CD4-positive, CD25-positive, alpha-beta regulatory T cell (primary cell): ENCODE data around the gene LIN7A. TPM values are rescaled to one million over a fixed set of nuclear protein-coding genes. Genes with fewer than 3 reads are reported as not detected.

Source experiments
- ATAC-seq, 2 donors: fragments of 150-1000 bp; cut with Tn5 transposase; one replicate each; pipeline ENCODE4 v1.10.0; 2021; ENCODE audit warnings: low read depth in 2 of 2, moderate number of reproducible peaks in 2 of 2, moderate library complexity in 1 of 2
- DNase-seq, 3 donors: peaks; one replicate each; pipeline versions ENCODE4 v3.0.0 to v3.0.0-alpha.2; 2012 to 2022; ENCODE audit warnings: mixed read lengths in 1 of 3
- H3K27ac ChIP-seq: one replicate; pipeline ENCODE4 v1.7.0; 2013; ENCODE audit warnings: mild to moderate bottlenecking, low read length; ENCODE audit not compliant: insufficient read depth, poor library complexity, severe bottlenecking
- H3K27me3 ChIP-seq: one replicate; pipeline ENCODE4 v1.7.0; 2013; ENCODE audit warnings: low read length; ENCODE audit not compliant: control insufficient read depth, insufficient read depth
- H3K36me3 ChIP-seq: one replicate; pipeline ENCODE4 v1.7.0; 2013; ENCODE audit warnings: mild to moderate bottlenecking, low read length, moderate library complexity; ENCODE audit not compliant: control insufficient read depth, insufficient read depth
- H3K4me1 ChIP-seq: 2 replicates; pipeline ENCODE4 v1.7.0; 2013; ENCODE audit warnings: mild to moderate bottlenecking, low read length; ENCODE audit not compliant: insufficient read depth, control insufficient read depth, poor library complexity, severe bottlenecking
- H3K4me3 ChIP-seq: one replicate; pipeline ENCODE4 v1.7.0; 2013; ENCODE audit warnings: low read depth, mild to moderate bottlenecking, low read length, moderate library complexity
- H3K9me3 ChIP-seq, 2 experiments: 1 replicate in 1 of 2; 2 replicates in 1 of 2; pipeline ENCODE4 v1.7.0; 2013; ENCODE audit warnings: low read length in 2 of 2, mild to moderate bottlenecking in 1 of 2, moderate library complexity in 1 of 2; ENCODE audit not compliant: control insufficient read depth in 2 of 2
- H3K27ac Mint-ChIP-seq, 3 donors: one replicate each; pipeline ENCODE4 v1.8.0; 2020 to 2022; ENCODE audit warnings: mild to moderate bottlenecking in 3 of 3, mixed read lengths in 3 of 3, moderate library complexity in 2 of 3
- H3K27me3 Mint-ChIP-seq: one replicate; pipeline ENCODE4 v1.8.0; 2022; ENCODE audit warnings: mild to moderate bottlenecking, mixed read lengths
- H3K36me3 Mint-ChIP-seq: one replicate; pipeline ENCODE4 v1.8.0; 2020; ENCODE audit warnings: mixed read lengths
- H3K4me1 Mint-ChIP-seq, 4 donors: one replicate each; pipeline ENCODE4 v1.8.0; 2020 to 2022; ENCODE audit warnings: mixed read lengths in 4 of 4, mild to moderate bottlenecking in 1 of 4
- H3K4me3 Mint-ChIP-seq, 4 donors: one replicate each; pipeline ENCODE4 v1.8.0; 2020 to 2022; ENCODE audit warnings: mild to moderate bottlenecking in 4 of 4, mixed read lengths in 4 of 4, moderate library complexity in 3 of 4
- H3K9me3 Mint-ChIP-seq, 7 donors: one replicate each; pipeline ENCODE4 v1.8.0; 2020 to 2022; ENCODE audit warnings: mixed read lengths in 7 of 7, mild to moderate bottlenecking in 3 of 7, moderate library complexity in 2 of 7
- polyA plus RNA-seq, 4 donors: library from polyadenylated mRNA; unstranded; fragments of 300-500 nt; fragmentation: Illumina TruSeq; gene quantifications; one replicate each; pipeline ENCODE4 v1.2.3, GENCODE V29; 2021
- total RNA-seq: library from RNA; stranded (reverse); gene quantifications from one replicate; pipeline ENCODE4 v1.2.3, GENCODE V29; 2022

LIN7A gene
- total RNA-seq (0.25 TPM), polyA plus RNA-seq (under 1 TPM; 0.05 to 0.80 (median 0.35) TPM)

GRCh38 chr12:80937391-80938238, at the start of gene LIN7A:
LIN7A (minus strand) TSS chr12:80937934; CDS start chr12:80937722, 212 bp downstream.
- ATAC-seq, result no peak
- Histone ChIP-seq H3K27me3 (peaks cover 9% of the 10 kb centered on the region), H3K4me1 (no peaks in the 10 kb centered on the region), H3K27ac (no peak within 1 kb of the TSS), H3K4me3 (no peak within 1 kb of the TSS), H3K9me3 (no peaks in the 10 kb centered on the region), H3K36me3 (no peaks in the 10 kb centered on the region)
- H3K4me1 Mint-ChIP-seq, result peaks cover 0 to 2% (median 0%) of the 10 kb centered on the region in 4 donors
- H3K27me3 Mint-ChIP-seq, result peaks cover 16% of the 10 kb centered on the region
- peak within 1 kb of the TSS in 1 of 3 donors; percentile 90 for H3K27ac Mint-ChIP-seq
- DNase-seq, result no peak
- no peaks in the 10 kb centered on the region for H3K36me3 Mint-ChIP-seq
- peaks cover 0 to 4% (median 2%) of the 10 kb centered on the region in 7 donors for H3K9me3 Mint-ChIP-seq
- no peak within 1 kb of the TSS for H3K4me3 Mint-ChIP-seq

GRCh38 chr12:80986224-80986623, 48.5 kb upstream of the LIN7A start:
- Mint-ChIP-seq H3K4me1 (no peaks in the 10 kb centered on the region), H3K36me3 (no peaks in the 10 kb centered on the region), H3K27ac (no peak overlapping the region), H3K9me3 (peaks cover 3 to 22% (median 6%) of the 10 kb centered on the region in 7 donors), H3K4me3 (no peak overlapping the region), H3K27me3 (no peaks in the 10 kb centered on the region)
- Histone ChIP-seq H3K4me3 (no peak overlapping the region), H3K27ac (no peak overlapping the region), H3K27me3 (no peaks in the 10 kb centered on the region), H3K4me1 (no peaks in the 10 kb centered on the region), H3K36me3 (no peaks in the 10 kb centered on the region), H3K9me3 (peaks cover 0 to 2% of the 10 kb centered on the region in 2 experiments)
- ATAC-seq, result no peak
- DNase-seq, result no peak

GRCh38 chr12:80979816-80980215, 42.1 kb upstream of the LIN7A start:
- H3K9me3 Mint-ChIP-seq, result peaks cover 2 to 16% (median 6%) of the 10 kb centered on the region in 7 donors
- DNase-seq (no peak), ATAC-seq (no peak)
- no peaks in the 10 kb centered on the region for H3K27me3 Mint-ChIP-seq
- H3K4me1 ChIP-seq, result no peaks in the 10 kb centered on the region
- H3K4me1 Mint-ChIP-seq, result no peaks in the 10 kb centered on the region
- no peak overlapping the region for H3K27ac ChIP-seq
- H3K4me3 Mint-ChIP-seq, result no peak overlapping the region
- H3K9me3 ChIP-seq, result peaks cover 2 to 5% of the 10 kb centered on the region in 2 experiments
- no peak overlapping the region for H3K4me3 ChIP-seq
- H3K36me3 ChIP-seq, result no peaks in the 10 kb centered on the region
- H3K27me3 ChIP-seq, result no peaks in the 10 kb centered on the region
- no peak overlapping the region for H3K27ac Mint-ChIP-seq
- H3K36me3 Mint-ChIP-seq, result no peaks in the 10 kb centered on the region

- Mint-ChIP-seq H3K27me3 (no peaks in the 10 kb centered on the region), H3K36me3 (no peaks in the 10 kb centered on the region), H3K4me1 (no peaks in the 10 kb centered on the region), H3K4me3 (no peak overlapping the region), H3K9me3 (peaks cover 0 to 11% (median 6%) of the 10 kb centered on the region in 7 donors), H3K27ac (no peak overlapping the region)
- Histone ChIP-seq H3K9me3 (peaks cover 2 to 5% of the 10 kb centered on the region in 2 experiments), H3K4me3 (no peak overlapping the region), H3K4me1 (no peaks in the 10 kb centered on the region), H3K27me3 (no peaks in the 10 kb centered on the region), H3K36me3 (no peaks in the 10 kb centered on the region), H3K27ac (no peak overlapping the region)
- ATAC-seq (no peak), DNase-seq (no peak)
Observed at GRCh38 chr12:80979251-80979650, 41.5 kb upstream of the LIN7A start.

GRCh38 chr12:80977346-80977745, 39.6 kb upstream of the LIN7A start:
- ATAC-seq (no peak), DNase-seq (no peak)
- H3K4me1 Mint-ChIP-seq, result no peaks in the 10 kb centered on the region
- Histone ChIP-seq H3K27me3 (no peaks in the 10 kb centered on the region), H3K4me1 (no peaks in the 10 kb centered on the region), H3K27ac (no peak overlapping the region), H3K9me3 (peaks cover 2 to 5% of the 10 kb centered on the region in 2 experiments), H3K4me3 (no peak overlapping the region), H3K36me3 (no peaks in the 10 kb centered on the region)
- no peak overlapping the region for H3K4me3 Mint-ChIP-seq
- H3K27me3 Mint-ChIP-seq, result no peaks in the 10 kb centered on the region
- H3K9me3 Mint-ChIP-seq, result peaks cover 0 to 11% (median 2%) of the 10 kb centered on the region in 7 donors
- no peak overlapping the region for H3K27ac Mint-ChIP-seq
- H3K36me3 Mint-ChIP-seq, result no peaks in the 10 kb centered on the region

GRCh38 chr12:80968326-80968725, 30.6 kb upstream of the LIN7A start:
- Mint-ChIP-seq H3K27ac (peak overlapping the region in 1 of 3 donors; percentile 2), H3K4me1 (no peaks in the 10 kb centered on the region), H3K4me3 (no peak overlapping the region), H3K9me3 (peaks cover 2 to 17% (median 7%) of the 10 kb centered on the region in 7 donors), H3K36me3 (no peaks in the 10 kb centered on the region), H3K27me3 (no peaks in the 10 kb centered on the region)
- ATAC-seq (no peak), DNase-seq (no peak)
- Histone ChIP-seq H3K27me3 (no peaks in the 10 kb centered on the region), H3K36me3 (no peaks in the 10 kb centered on the region), H3K4me1 (no peaks in the 10 kb centered on the region), H3K9me3 (no peaks in the 10 kb centered on the region), H3K27ac (no peak overlapping the region), H3K4me3 (no peak overlapping the region)

- H3K4me1 ChIP-seq, result no peaks in the 10 kb centered on the region
- H3K36me3 Mint-ChIP-seq, result no peaks in the 10 kb centered on the region
- no peaks in the 10 kb centered on the region for H3K4me1 Mint-ChIP-seq
- no peak overlapping the region for H3K4me3 ChIP-seq
- H3K9me3 ChIP-seq, result no peaks in the 10 kb centered on the region
- H3K27me3 Mint-ChIP-seq, result no peaks in the 10 kb centered on the region
- H3K27me3 ChIP-seq, result no peaks in the 10 kb centered on the region
- peaks cover 2 to 17% (median 7%) of the 10 kb centered on the region in 7 donors for H3K9me3 Mint-ChIP-seq
- H3K4me3 Mint-ChIP-seq, result no peak overlapping the region
- no peak for DNase-seq
- no peaks in the 10 kb centered on the region for H3K36me3 ChIP-seq
- H3K27ac ChIP-seq, result no peak overlapping the region
- no peak for ATAC-seq
- no peak overlapping the region for H3K27ac Mint-ChIP-seq
Observed at GRCh38 chr12:80967565-80967964, 29.8 kb upstream of the LIN7A start.

- Histone ChIP-seq H3K27me3 (no peaks in the 10 kb centered on the region), H3K4me1 (no peaks in the 10 kb centered on the region), H3K9me3 (no peaks in the 10 kb centered on the region), H3K4me3 (no peak overlapping the region), H3K36me3 (no peaks in the 10 kb centered on the region), H3K27ac (no peak overlapping the region)
- DNase-seq (no peak), ATAC-seq (no peak)
- no peak overlapping the region for H3K4me3 Mint-ChIP-seq
- no peak overlapping the region for H3K27ac Mint-ChIP-seq
- H3K9me3 Mint-ChIP-seq, result peaks cover 2 to 16% (median 9%) of the 10 kb centered on the region in 7 donors
- H3K36me3 Mint-ChIP-seq, result no peaks in the 10 kb centered on the region
- H3K27me3 Mint-ChIP-seq, result no peaks in the 10 kb centered on the region
- H3K4me1 Mint-ChIP-seq, result no peaks in the 10 kb centered on the region
Observed at GRCh38 chr12:80966001-80966400, 28.3 kb upstream of the LIN7A start.
